ENCODE data around the gene GRK7. TPM values are rescaled to one million over a fixed set of nuclear protein-coding genes. Genes with fewer than 3 reads are reported as not detected.

Gene GRK7
- polyA plus RNA-seq, 1 of the 3 experiments (the other 2 are of a cell fraction) = not detected

DNA sequence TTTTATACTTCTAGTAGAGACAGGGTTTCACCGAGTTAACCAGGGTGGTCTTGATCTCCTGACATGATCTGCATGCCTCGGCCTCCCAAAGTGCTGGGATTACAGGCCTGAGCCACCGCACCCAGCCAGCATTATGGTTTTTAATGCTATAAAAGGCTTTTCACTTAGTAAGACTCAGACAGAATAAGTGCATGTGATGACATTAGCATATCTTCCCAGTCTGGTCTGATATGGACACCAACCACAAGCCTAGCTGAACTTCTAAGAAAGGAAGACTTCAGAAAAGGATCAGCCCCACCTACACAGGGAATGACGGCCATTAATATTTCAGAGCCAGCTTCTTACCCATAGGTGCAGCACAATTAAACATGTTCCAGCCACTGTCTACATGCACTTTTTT lies 27.0 kb downstream of the GRK7 start (continued):
- TF ChIP-seq, protein P1, sequence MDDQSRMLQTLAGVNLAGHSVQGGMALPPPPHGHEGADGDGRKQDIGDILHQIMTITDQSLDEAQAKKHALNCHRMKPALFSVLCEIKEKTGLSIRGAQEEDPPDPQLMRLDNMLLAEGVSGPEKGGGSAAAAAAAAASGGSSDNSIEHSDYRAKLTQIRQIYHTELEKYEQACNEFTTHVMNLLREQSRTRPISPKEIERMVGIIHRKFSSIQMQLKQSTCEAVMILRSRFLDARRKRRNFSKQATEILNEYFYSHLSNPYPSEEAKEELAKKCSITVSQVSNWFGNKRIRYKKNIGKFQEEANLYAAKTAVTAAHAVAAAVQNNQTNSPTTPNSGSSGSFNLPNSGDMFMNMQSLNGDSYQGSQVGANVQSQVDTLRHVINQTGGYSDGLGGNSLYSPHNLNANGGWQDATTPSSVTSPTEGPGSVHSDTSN (IDR thresholded peaks at IDR 0.05) = no peak
- TF ChIP-seq TEAD4 (IDR thresholded peaks at IDR 0.05; ENCODE audit: borderline replicate concordance, insufficient read depth) (no peak), SMC3 (IDR thresholded peaks at IDR 0.05; ENCODE audit: low read depth, low read length) (no peak)

DNA sequence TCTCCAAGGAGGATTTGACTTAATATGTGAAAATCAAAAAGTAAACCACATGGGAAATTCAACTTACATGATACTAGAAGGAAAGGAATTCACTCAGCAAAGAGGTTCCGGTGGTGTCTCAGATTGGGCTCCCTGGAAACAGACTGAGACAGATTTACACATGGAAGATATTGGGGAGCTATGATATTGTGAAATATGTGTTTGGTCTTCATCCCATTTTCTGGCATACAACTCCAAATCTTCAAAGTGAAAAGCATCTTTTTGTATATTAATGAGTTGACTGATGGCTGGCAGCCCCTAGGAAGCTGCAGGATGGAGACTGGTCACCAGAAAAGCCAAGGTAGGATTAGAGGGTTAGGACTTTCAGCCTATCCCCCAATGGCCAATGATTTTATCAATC lies 29.3 kb downstream of the GRK7 start:
- TF ChIP-seq EP300 (IDR thresholded peaks at IDR 0.05; ENCODE audit: borderline replicate concordance in 1 of 2, low read depth in 1 of 2, low read length in 1 of 2) (no peak), FOXM1 (IDR thresholded peaks at IDR 0.05; ENCODE audit: low read depth) (no peak), FOXJ3 (CRISPR knock-in tag; IDR thresholded peaks at IDR 0.05) (no peak), GABPA (IDR thresholded peaks at IDR 0.05; ENCODE audit: low read depth) (no peak), MXI1 (IDR thresholded peaks at IDR 0.05; ENCODE audit: low read depth, low read length) (no peak), NFIC (IDR thresholded peaks at IDR 0.05; ENCODE audit: borderline replicate concordance) (no peak), RXRA (IDR thresholded peaks at IDR 0.05; ENCODE audit: borderline replicate concordance, low read depth) (no peak), FOSL2 (IDR thresholded peaks at IDR 0.05; ENCODE audit: borderline replicate concordance, low read depth) (no peak), SMC3 (IDR thresholded peaks at IDR 0.05; ENCODE audit: low read depth, low read length) (no peak), MEF2A (IDR thresholded peaks at IDR 0.05; ENCODE audit: borderline replicate concordance, low read depth) (no peak), IRF3 (IDR thresholded peaks at IDR 0.05; ENCODE audit: low read depth, low read length) (no peak), TCF12 (IDR thresholded peaks at IDR 0.05) (no peak), NRF1 (IDR thresholded peaks at IDR 0.05; ENCODE audit: low read depth, low read length) (no peak)
- TF ChIP-seq, protein P1 (IDR thresholded peaks at IDR 0.05) = no peak
- TF ChIP-seq, protein P2, sequence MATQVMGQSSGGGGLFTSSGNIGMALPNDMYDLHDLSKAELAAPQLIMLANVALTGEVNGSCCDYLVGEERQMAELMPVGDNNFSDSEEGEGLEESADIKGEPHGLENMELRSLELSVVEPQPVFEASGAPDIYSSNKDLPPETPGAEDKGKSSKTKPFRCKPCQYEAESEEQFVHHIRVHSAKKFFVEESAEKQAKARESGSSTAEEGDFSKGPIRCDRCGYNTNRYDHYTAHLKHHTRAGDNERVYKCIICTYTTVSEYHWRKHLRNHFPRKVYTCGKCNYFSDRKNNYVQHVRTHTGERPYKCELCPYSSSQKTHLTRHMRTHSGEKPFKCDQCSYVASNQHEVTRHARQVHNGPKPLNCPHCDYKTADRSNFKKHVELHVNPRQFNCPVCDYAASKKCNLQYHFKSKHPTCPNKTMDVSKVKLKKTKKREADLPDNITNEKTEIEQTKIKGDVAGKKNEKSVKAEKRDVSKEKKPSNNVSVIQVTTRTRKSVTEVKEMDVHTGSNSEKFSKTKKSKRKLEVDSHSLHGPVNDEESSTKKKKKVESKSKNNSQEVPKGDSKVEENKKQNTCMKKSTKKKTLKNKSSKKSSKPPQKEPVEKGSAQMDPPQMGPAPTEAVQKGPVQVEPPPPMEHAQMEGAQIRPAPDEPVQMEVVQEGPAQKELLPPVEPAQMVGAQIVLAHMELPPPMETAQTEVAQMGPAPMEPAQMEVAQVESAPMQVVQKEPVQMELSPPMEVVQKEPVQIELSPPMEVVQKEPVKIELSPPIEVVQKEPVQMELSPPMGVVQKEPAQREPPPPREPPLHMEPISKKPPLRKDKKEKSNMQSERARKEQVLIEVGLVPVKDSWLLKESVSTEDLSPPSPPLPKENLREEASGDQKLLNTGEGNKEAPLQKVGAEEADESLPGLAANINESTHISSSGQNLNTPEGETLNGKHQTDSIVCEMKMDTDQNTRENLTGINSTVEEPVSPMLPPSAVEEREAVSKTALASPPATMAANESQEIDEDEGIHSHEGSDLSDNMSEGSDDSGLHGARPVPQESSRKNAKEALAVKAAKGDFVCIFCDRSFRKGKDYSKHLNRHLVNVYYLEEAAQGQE (IDR thresholded peaks at IDR 0.05; ENCODE audit: low read depth, low read length) = no peak
- no peaks in the 10 kb centered on the region for H3K36me3 ChIP-seq (replicated peaks in 1 of 2; ENCODE audit: control insufficient read depth in 1 of 2, insufficient read depth in 2 of 2, low read length in 1 of 2)
- CTCF ChIA-PET = no interaction called here
- no peak overlapping the region for H3K9ac ChIP-seq
- no peak overlapping the region for H2AFZ ChIP-seq (ENCODE audit: low read depth)
- no peak overlapping the region for H3K4me2 ChIP-seq
- 95% methylated on average over 1 of the region's 1 CpG for WGBS (ENCODE audit: low lambda C conversion rate)
- H3K27ac ChIP-seq (ENCODE audit: low read depth in 2 of 2, low read length in 1 of 2) = no peak overlapping the region
- H4K20me1 ChIP-seq (ENCODE audit: insufficient read depth) = no peaks in the 10 kb centered on the region
- POLR2A ChIA-PET = no interaction called here
- H3K79me2 ChIP-seq (ENCODE audit: insufficient read depth) = no peaks in the 10 kb centered on the region
- no peaks in the 10 kb centered on the region for H3K27me3 ChIP-seq (ENCODE audit: insufficient read depth)
- H3K4me1 ChIP-seq (ENCODE audit: control insufficient read depth in 1 of 2, insufficient read depth in 2 of 2, low read depth in 1 of 2, low read length in 1 of 2) = peaks cover 0 to 3% of the 10 kb centered on the region in 2 experiments; a peak in 2 of 4 replicates
- H3F3A ChIP-seq (replicated peaks; ENCODE audit: insufficient read depth) = no peaks in the 10 kb centered on the region
- H3K4me3 ChIP-seq (ENCODE audit: low read depth in 2 of 2, low read length in 1 of 2) = no peak overlapping the region
- no peak for DNase-seq
- H3K9me2 ChIP-seq = no peaks in the 10 kb centered on the region
- no peaks in the 10 kb centered on the region for H3K9me3 ChIP-seq
